Gastrocnemius medialis (tissue), 4 donors: Measurements from ENCODE around the gene NRF1. TPM values are rescaled to one million over a fixed set of nuclear protein-coding genes. Genes with fewer than 3 reads are reported as not detected.

Experiments
- ATAC-seq, 2 donors: fragments of 150-250 bp; one replicate each; pipeline ENCODE4 v1.9.1; 2016
- DNase-seq, 2 donors: peaks; one replicate each; pipeline ENCODE4 v3.0.0-alpha.2; 2019
- H3K27ac ChIP-seq, 4 donors: fragments of 200-600 bp; sonication (generic); 1 replicate in 1 of 4; 2 replicates in 3 of 4; pipeline ENCODE4 v1.5.1; 2016 to 2018; ENCODE audit warnings: mild to moderate bottlenecking in 2 of 4, moderate library complexity in 1 of 4
- H3K27me3 ChIP-seq, 3 donors: fragments of 200-600 bp; sonication (generic) in 2 of 3; 1 replicate in 1 of 3; 2 replicates in 2 of 3; pipeline versions ENCODE4 v1.5.1 to v1.6.0; 2016 to 2019; ENCODE audit warnings: mild to moderate bottlenecking in 1 of 3, moderate library complexity in 1 of 3
- H3K36me3 ChIP-seq, 2 donors: fragments of 200-600 bp; sonication (generic) in 1 of 2; one replicate each; pipeline ENCODE4 v1.5.1; 2017 to 2018
- H3K4me1 ChIP-seq, 2 donors: fragments of 200-600 bp; sonication (generic) in 1 of 2; one replicate each; pipeline ENCODE4 v1.5.1; 2016 to 2017; ENCODE audit warnings: mild to moderate bottlenecking in 2 of 2
- H3K4me3 ChIP-seq, 4 donors: fragments of 200-600 bp; sonication (generic) in 3 of 4; 1 replicate in 1 of 4; 2 replicates in 3 of 4; pipeline ENCODE4 v1.5.1; 2016 to 2019; ENCODE audit warnings: mild to moderate bottlenecking in 2 of 4
- H3K9me3 ChIP-seq, 3 donors: fragments of 200-600 bp; sonication (generic) in 2 of 3; 1 replicate in 1 of 3; 2 replicates in 2 of 3; pipeline ENCODE4 v1.5.1; 2016 to 2019
- POLR2A ChIP-seq, 2 donors: fragments of 450-650 bp; IDR thresholded peaks; one replicate each; pipeline ENCODE4 v1.6.1; 2017; ENCODE audit warnings: antibody characterized with exemption in 2 of 2, mild to moderate bottlenecking in 2 of 2, moderate library complexity in 2 of 2
- in situ Hi-C, 4 donors: fragments of 200-750 bp; cut with MboI; loops; one replicate each; pipeline versions ENCODE4 v1.15.0 to v1.8.0; 2017; ENCODE audit warnings: low sequenced_read_pairs in 4 of 4
- intact Hi-C: fragments of 100-400 bp; cut with DNase I; formaldehyde crosslinking; loops from one replicate; pipeline ENCODE4 v1.15.1; 2023; ENCODE audit warnings: low total_unique reads
- total RNA-seq, 4 donors: library from RNA; depleted of rRNA; stranded (reverse); fragments of >200 nt; gene quantifications; one replicate each; pipeline versions ENCODE4 v1.1.0 to v1.2.3, GENCODE V29; 2016
- TF ChIP-seq, protein P1 (sequence below), 5 experiments: fragments of 450-650 bp in 3 of 5; fragments of 200-600 bp in 2 of 5; sonication (generic) in 2 of 5; IDR thresholded peaks in 4 of 5; conservative IDR thresholded peaks in 1 of 5; 1 replicate in 4 of 5; 2 replicates in 1 of 5; pipeline ENCODE4 v1.5.1; 2016 to 2019; ENCODE audit warnings: antibody characterized with exemption in 5 of 5, mild to moderate bottlenecking in 3 of 5, moderate library complexity in 3 of 5

Gene NRF1
- total RNA-seq, 4 donors from 2014 or later, result 11.3 to 26.3 (median 18.0) TPM

DNA sequence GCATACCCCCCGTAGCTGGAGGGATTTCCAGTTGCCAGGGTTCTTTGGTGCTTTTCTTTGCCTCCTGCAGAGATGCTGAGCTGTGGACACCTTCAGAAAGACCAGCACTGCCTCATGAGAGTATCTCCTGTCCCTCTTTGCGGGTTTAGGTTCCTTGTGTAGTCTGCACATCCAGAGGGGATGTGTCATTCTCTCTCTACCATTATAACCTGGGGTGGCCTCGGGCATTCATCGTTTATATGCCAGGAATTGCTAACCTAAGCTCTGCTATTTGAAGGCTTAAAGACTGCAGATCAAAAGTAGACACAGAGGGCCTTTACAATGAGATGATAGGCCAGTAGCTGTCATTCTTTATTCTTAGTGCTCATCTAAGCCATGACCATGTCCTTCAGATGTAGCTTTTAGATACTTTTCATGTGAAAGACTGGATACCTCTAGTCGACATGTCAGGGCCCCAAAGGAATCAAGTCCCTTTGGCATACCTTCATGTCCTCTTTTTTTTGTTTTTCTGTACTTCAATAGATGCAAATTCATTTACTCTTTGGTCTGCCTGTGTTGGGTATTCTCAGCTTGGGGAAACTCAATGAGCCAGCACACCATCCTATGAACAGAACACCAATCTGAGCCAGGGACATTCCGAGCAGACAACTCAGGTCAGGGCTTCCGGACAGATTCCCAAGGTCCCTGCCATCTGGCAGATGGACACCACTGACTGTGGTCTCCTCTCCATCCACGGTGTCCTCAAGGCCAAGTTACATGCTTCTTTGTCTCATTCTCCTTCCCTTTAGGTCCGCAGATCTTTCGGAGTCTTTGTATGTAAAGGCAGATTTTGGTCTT lies 129.3 kb downstream of the NRF1 start:
- H3K27ac ChIP-seq, result peak overlapping the region; percentile 85 to 93 (median 89)
- no peaks in the 10 kb centered on the region for H3K9me3 ChIP-seq
- no peaks in the 10 kb centered on the region for H3K27me3 ChIP-seq
- no peaks in the 10 kb centered on the region for H3K36me3 ChIP-seq
- ATAC-seq (peak; percentile 71 to 81), DNase-seq (peak; percentile 78 to 86)
- TF ChIP-seq POLR2A (IDR thresholded peaks at IDR 0.05), result no peak
- TF ChIP-seq, protein P1, sequence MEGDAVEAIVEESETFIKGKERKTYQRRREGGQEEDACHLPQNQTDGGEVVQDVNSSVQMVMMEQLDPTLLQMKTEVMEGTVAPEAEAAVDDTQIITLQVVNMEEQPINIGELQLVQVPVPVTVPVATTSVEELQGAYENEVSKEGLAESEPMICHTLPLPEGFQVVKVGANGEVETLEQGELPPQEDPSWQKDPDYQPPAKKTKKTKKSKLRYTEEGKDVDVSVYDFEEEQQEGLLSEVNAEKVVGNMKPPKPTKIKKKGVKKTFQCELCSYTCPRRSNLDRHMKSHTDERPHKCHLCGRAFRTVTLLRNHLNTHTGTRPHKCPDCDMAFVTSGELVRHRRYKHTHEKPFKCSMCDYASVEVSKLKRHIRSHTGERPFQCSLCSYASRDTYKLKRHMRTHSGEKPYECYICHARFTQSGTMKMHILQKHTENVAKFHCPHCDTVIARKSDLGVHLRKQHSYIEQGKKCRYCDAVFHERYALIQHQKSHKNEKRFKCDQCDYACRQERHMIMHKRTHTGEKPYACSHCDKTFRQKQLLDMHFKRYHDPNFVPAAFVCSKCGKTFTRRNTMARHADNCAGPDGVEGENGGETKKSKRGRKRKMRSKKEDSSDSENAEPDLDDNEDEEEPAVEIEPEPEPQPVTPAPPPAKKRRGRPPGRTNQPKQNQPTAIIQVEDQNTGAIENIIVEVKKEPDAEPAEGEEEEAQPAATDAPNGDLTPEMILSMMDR (IDR thresholded peaks at IDR 0.05 in 4 of 5, conservative IDR thresholded peaks at IDR 0.05 in 1 of 5), result no peak
- intact Hi-C loops (loop anchor here (2.0 to 5.0 kb wide), 4 partner anchors 40 to 282 kb away; partner anchors contain the start of gene UBE2H), in situ Hi-C loops (no loop called here)
- peaks cover 44 to 48% of the 10 kb centered on the region in 2 donors for H3K4me1 ChIP-seq
- no peak overlapping the region for H3K4me3 ChIP-seq

DNA sequence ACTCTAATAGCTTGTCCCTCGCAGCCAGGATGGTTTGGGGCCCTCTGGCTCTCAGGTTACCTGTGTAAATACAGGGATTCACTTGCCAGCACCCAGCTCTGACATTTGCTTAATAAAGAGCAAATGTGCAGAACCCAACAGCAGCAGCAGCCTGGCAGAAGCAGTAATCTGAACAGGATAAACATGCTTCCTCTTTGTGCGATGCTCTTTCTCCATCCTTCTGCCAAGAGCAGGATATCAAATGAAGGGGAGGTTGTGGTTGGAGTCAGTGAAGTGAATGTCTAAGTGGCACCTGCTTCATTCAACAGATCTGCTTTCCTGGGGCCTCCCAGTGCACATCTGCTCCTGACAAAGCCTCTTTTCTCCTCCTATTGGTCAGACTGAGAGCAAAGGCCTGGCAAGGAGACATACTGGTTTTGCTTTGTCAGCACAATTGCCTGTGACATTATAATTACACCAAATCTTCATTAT lies 130.3 kb downstream of the NRF1 start:
- TF ChIP-seq, protein P1 (IDR thresholded peaks at IDR 0.05 in 4 of 5, conservative IDR thresholded peaks at IDR 0.05 in 1 of 5), result peak in 1 of 5 experiments; percentile 21
- TF ChIP-seq POLR2A (IDR thresholded peaks at IDR 0.05), result no peak
- Histone ChIP-seq H3K4me1 (peaks cover 44 to 48% of the 10 kb centered on the region in 2 donors), H3K9me3 (no peaks in the 10 kb centered on the region), H3K27me3 (no peaks in the 10 kb centered on the region), H3K27ac (peak overlapping the region; percentile 85 to 93 (median 89)), H3K36me3 (no peaks in the 10 kb centered on the region), H3K4me3 (no peak overlapping the region)
- DNase-seq (peak in 1 of 2 donors; percentile 31), ATAC-seq (peak; percentile 3 to 12)
- in situ Hi-C loops (no loop called here), intact Hi-C loops (loop anchor here (2.0 to 5.0 kb wide), 4 partner anchors 39 to 281 kb away; partner anchors contain the start of gene UBE2H)

DNA sequence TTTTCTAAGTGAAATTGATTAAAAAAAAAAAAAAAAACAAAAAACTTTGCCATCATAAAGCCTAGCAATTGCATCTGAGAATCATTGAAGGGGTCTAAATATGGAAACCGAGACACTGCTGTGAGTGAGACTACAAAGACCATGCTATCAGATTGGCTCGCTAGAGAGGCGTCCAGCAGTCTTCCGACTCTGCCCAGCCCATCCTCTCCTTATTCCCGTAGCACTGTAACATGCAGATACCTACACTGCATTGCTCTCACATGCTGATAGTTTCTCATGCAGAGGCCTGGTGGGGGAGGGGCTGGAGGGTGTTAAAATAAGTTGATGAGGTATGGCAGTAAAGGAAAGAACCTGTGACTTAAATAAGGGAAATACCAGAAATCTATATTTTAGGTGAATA lies 130.7 kb downstream of the NRF1 start:
- DNase-seq, result no peak
- no peaks in the 10 kb centered on the region for H3K27me3 ChIP-seq
- peak overlapping the region in 3 of 4 donors; percentile 87 to 93 (median 91) for H3K27ac ChIP-seq
- intact Hi-C loops, result loop anchor here (5.0 kb wide), 2 partner anchors 210 to 280 kb away; partner anchors contain the start of gene UBE2H
- H3K36me3 ChIP-seq, result no peaks in the 10 kb centered on the region
- H3K9me3 ChIP-seq, result no peaks in the 10 kb centered on the region
- in situ Hi-C loops, result no loop called here
- H3K4me1 ChIP-seq, result peaks cover 44 to 48% of the 10 kb centered on the region in 2 donors
- no peak for TF ChIP-seq POLR2A (IDR thresholded peaks at IDR 0.05)
- TF ChIP-seq, protein P1 (IDR thresholded peaks at IDR 0.05 in 4 of 5, conservative IDR thresholded peaks at IDR 0.05 in 1 of 5), result no peak
- ATAC-seq, result no peak
- no peak overlapping the region for H3K4me3 ChIP-seq

DNA sequence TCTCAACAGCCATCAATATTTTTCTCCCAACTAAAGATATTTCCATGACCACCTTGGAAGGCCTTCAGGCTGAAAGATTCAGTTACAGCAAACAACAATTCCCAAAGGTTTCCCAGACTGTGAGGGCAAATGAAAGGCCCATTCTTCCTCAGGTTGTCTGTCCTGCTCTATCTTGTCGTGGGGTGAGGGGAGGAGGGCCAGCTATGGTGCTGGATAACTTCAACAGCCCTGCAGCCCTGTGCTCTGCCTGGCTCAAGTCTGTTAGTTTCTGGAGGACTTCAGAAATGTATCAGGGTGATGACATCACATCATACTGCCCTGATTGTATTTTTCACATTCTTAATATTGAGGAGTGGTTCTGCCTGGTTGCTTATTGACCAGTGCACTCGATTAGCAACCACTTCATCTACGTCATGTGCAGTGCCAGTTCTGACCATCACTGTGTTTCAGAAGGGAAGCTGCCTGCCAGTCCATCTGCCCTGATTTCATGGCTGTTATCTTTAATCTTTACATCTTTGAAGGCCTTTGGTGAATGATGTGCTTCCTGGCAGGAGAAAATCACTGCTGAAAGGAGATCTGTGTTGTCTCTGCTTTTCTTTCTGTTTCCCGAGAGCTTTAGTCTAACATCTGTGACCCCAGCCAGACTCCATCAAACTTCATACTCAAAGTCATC lies 135.5 kb downstream of the NRF1 start:
- in situ Hi-C loops, result no loop called here
- no peak overlapping the region for H3K4me3 ChIP-seq
- TF ChIP-seq POLR2A (IDR thresholded peaks at IDR 0.05), result no peak
- TF ChIP-seq, protein P1 (IDR thresholded peaks at IDR 0.05 in 4 of 5, conservative IDR thresholded peaks at IDR 0.05 in 1 of 5), result no peak
- no peak overlapping the region for H3K27ac ChIP-seq
- no peaks in the 10 kb centered on the region for H3K9me3 ChIP-seq
- peaks cover 0 to 10% of the 10 kb centered on the region in 2 donors for H3K4me1 ChIP-seq
- H3K27me3 ChIP-seq, result no peaks in the 10 kb centered on the region
- DNase-seq (no peak), ATAC-seq (no peak)
- no peaks in the 10 kb centered on the region for H3K36me3 ChIP-seq
- intact Hi-C loops, result no loop called here
